Uterus (tissue), 2 donors: ENCODE measurements around the gene TEAD4.

Experiments
- POLR2A ChIP-seq, 2 donors: fragments of 450-650 bp; IDR thresholded peaks; one replicate each; pipeline ENCODE4 v1.6.1; 2016; ENCODE audit warnings: antibody characterized with exemption in 2 of 2, mild to moderate bottlenecking in 1 of 2, moderate library complexity in 1 of 2
- TF ChIP-seq, protein P1 (sequence below), 4 experiments: fragments of 200-600 bp in 2 of 4; fragments of 450-650 bp in 2 of 4; sonication (generic) in 2 of 4; IDR thresholded peaks; one replicate each; pipeline ENCODE4 v1.5.1; 2016 to 2019; ENCODE audit warnings: antibody characterized with exemption in 4 of 4, mild to moderate bottlenecking in 2 of 4, moderate library complexity in 1 of 4

DNA sequence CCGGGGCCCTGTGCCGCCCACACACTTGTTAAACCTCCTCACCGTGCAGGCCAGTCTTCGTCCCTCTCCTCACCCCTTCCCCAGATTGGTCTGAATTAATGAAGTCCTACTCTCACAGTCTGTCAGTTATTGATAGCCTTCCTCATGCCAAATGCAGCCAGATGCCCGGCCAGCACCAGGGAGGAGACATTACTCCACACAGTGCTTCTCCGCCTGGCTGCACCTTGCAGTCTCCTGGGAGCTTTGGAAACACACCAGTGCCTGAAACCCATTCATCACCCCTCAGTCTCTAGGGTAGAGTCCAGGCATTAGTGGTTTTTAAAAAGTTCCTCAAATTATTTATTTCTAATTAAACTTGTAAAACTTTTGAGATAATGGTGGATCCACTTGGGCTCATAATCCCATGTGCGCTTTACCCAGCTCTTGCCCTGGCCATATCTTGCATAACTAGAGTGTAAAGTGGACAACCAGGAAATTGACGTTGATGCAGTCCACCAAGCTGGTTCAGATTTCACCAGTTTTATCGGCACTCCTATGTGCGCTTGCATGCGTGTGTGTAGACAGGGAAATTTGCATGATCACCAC, 79.8 kb downstream of the TEAD4 start:
- TF ChIP-seq, protein P1, sequence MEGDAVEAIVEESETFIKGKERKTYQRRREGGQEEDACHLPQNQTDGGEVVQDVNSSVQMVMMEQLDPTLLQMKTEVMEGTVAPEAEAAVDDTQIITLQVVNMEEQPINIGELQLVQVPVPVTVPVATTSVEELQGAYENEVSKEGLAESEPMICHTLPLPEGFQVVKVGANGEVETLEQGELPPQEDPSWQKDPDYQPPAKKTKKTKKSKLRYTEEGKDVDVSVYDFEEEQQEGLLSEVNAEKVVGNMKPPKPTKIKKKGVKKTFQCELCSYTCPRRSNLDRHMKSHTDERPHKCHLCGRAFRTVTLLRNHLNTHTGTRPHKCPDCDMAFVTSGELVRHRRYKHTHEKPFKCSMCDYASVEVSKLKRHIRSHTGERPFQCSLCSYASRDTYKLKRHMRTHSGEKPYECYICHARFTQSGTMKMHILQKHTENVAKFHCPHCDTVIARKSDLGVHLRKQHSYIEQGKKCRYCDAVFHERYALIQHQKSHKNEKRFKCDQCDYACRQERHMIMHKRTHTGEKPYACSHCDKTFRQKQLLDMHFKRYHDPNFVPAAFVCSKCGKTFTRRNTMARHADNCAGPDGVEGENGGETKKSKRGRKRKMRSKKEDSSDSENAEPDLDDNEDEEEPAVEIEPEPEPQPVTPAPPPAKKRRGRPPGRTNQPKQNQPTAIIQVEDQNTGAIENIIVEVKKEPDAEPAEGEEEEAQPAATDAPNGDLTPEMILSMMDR (IDR thresholded peaks at IDR 0.05) = no peak
- TF ChIP-seq POLR2A (IDR thresholded peaks at IDR 0.05) = no peak
